ENCODE measurements around the gene MAPK8IP1. TPM values are rescaled to one million over a fixed set of nuclear protein-coding genes. Genes with fewer than 3 reads are reported as not detected.
A peak's percentile ranks its signal among the peaks of the same experiment; 100 is the strongest.

MAPK8IP1 gene
- total RNA-seq, 1 donor, result 8.0 TPM

GRCh38 chr11:45860348-45860747, 25.1 kb upstream of the MAPK8IP1 start:
- H3K4me1 ChIP-seq (ENCODE audit: insufficient read depth, low read length), result peaks cover 40% of the 10 kb centered on the region
- peaks cover 47% of the 10 kb centered on the region for H3K36me3 ChIP-seq (ENCODE audit: insufficient read depth, low read length)
- no peak overlapping the region for H2AFZ ChIP-seq (ENCODE audit: low read length)
- no peak for DNase-seq (ENCODE audit: insufficient read length, low spot score, missing footprints)
- peak overlapping the region; percentile 89 for H3K27ac ChIP-seq (ENCODE audit: low read depth, low read length)
- H4K20me1 ChIP-seq (ENCODE audit: insufficient read depth, low read length), result no peaks in the 10 kb centered on the region
- peak overlapping the region; percentile 57 for H3K4me2 ChIP-seq (ENCODE audit: insufficient read depth, low read length)
- TF ChIP-seq, protein P1, sequence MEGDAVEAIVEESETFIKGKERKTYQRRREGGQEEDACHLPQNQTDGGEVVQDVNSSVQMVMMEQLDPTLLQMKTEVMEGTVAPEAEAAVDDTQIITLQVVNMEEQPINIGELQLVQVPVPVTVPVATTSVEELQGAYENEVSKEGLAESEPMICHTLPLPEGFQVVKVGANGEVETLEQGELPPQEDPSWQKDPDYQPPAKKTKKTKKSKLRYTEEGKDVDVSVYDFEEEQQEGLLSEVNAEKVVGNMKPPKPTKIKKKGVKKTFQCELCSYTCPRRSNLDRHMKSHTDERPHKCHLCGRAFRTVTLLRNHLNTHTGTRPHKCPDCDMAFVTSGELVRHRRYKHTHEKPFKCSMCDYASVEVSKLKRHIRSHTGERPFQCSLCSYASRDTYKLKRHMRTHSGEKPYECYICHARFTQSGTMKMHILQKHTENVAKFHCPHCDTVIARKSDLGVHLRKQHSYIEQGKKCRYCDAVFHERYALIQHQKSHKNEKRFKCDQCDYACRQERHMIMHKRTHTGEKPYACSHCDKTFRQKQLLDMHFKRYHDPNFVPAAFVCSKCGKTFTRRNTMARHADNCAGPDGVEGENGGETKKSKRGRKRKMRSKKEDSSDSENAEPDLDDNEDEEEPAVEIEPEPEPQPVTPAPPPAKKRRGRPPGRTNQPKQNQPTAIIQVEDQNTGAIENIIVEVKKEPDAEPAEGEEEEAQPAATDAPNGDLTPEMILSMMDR (IDR thresholded peaks at IDR 0.05; ENCODE audit: extremely low read depth, low read depth, low read length), result no peak
- no peaks in the 10 kb centered on the region for H3K27me3 ChIP-seq (ENCODE audit: insufficient read depth, low read length)
- no peaks in the 10 kb centered on the region for H3K9me3 ChIP-seq (ENCODE audit: low read depth, low read length)
- peaks cover 6% of the 10 kb centered on the region for H3K79me2 ChIP-seq (ENCODE audit: insufficient read depth, low read length)
- no peak overlapping the region for H3K4me3 ChIP-seq (ENCODE audit: insufficient read depth, low read length)

DNA sequence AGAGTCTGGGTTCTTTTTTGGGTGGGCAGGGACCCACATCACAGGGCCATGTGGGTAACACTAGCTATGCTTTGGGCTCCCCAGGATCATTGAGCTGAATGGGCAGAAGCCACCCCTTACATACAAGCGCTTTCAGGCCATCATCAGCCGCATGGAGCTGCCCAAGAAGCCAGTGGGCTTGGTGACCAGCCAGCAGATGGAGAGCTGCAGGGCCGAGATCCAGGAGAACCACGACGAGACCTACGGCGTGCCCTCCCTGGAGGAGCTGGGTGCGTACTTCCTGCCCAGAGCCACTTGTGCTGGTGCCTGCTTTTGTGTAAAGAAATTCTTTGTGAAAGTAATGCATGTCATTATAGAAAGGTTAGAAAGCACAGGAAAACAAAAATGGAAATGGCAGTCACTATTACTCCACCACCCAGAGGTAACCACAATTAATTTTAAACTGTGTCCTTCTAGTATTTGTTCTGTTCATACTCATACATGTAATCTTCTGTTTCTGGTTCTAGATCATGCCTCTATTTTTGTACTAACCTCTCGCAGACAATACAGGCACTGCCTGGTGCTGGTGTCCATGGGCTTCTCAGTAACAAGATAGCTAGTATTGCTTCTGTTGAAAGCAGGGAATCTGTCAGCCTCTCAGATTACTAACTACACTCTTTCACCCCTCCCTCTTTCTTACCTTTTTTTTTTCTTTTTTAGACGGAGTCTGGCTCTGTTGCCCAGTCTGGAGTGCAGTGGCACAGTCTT, 24.5 kb upstream of the MAPK8IP1 start:
- H3K27ac ChIP-seq (ENCODE audit: low read depth, low read length), result peak overlapping the region; percentile 89
- no peaks in the 10 kb centered on the region for H3K27me3 ChIP-seq (ENCODE audit: insufficient read depth, low read length)
- no peak overlapping the region for H2AFZ ChIP-seq (ENCODE audit: low read length)
- peaks cover 52% of the 10 kb centered on the region for H3K36me3 ChIP-seq (ENCODE audit: insufficient read depth, low read length)
- H4K20me1 ChIP-seq (ENCODE audit: insufficient read depth, low read length), result no peaks in the 10 kb centered on the region
- peaks cover 40% of the 10 kb centered on the region for H3K4me1 ChIP-seq (ENCODE audit: insufficient read depth, low read length)
- TF ChIP-seq, protein P1 (IDR thresholded peaks at IDR 0.05; ENCODE audit: extremely low read depth, low read depth, low read length), result no peak
- no peak overlapping the region for H3K4me3 ChIP-seq (ENCODE audit: insufficient read depth, low read length)
- H3K4me2 ChIP-seq (ENCODE audit: insufficient read depth, low read length), result no peak overlapping the region
- no peaks in the 10 kb centered on the region for H3K79me2 ChIP-seq (ENCODE audit: insufficient read depth, low read length)
- H3K9me3 ChIP-seq (ENCODE audit: low read depth, low read length), result no peaks in the 10 kb centered on the region
- no peak for DNase-seq (ENCODE audit: insufficient read length, low spot score, missing footprints)

- Histone ChIP-seq H3K79me2 (ENCODE audit: insufficient read depth, low read length) (no peaks in the 10 kb centered on the region), H2AFZ (ENCODE audit: low read length) (no peak overlapping the region), H4K20me1 (ENCODE audit: insufficient read depth, low read length) (no peaks in the 10 kb centered on the region), H3K36me3 (ENCODE audit: insufficient read depth, low read length) (peaks cover 71% of the 10 kb centered on the region), H3K27me3 (ENCODE audit: insufficient read depth, low read length) (no peaks in the 10 kb centered on the region), H3K27ac (ENCODE audit: low read depth, low read length) (no peak overlapping the region), H3K4me1 (ENCODE audit: insufficient read depth, low read length) (peaks cover 15% of the 10 kb centered on the region), H3K4me3 (ENCODE audit: insufficient read depth, low read length) (no peak overlapping the region), H3K4me2 (ENCODE audit: insufficient read depth, low read length) (no peak overlapping the region), H3K9me3 (ENCODE audit: low read depth, low read length) (no peaks in the 10 kb centered on the region)
- TF ChIP-seq, protein P1 (IDR thresholded peaks at IDR 0.05; ENCODE audit: extremely low read depth, low read depth, low read length), result no peak
- no peak for DNase-seq (ENCODE audit: insufficient read length, low spot score, missing footprints)
These were observed 21.4 kb upstream of the MAPK8IP1 start for GRCh38 chr11:45864041-45864440.

DNA sequence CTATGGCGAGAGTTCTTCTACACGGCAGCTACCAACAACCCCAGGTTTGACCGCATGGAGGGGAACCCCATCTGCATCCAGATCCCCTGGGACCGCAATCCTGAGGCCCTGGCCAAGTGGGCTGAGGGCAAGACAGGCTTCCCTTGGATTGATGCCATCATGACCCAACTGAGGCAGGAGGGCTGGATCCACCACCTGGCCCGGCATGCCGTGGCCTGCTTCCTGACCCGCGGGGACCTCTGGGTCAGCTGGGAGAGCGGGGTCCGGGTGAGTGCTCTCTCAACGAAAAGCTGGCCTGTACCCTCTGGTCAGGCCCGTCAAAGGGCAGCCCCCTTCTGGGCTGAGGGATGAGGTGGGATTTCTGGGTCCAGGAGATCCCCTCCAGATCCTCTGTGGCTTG, 15.9 kb upstream of the MAPK8IP1 start:
- peaks cover 14% of the 10 kb centered on the region for H3K4me1 ChIP-seq (ENCODE audit: insufficient read depth, low read length)
- no peak overlapping the region for H3K4me2 ChIP-seq (ENCODE audit: insufficient read depth, low read length)
- H2AFZ ChIP-seq (ENCODE audit: low read length), result no peak overlapping the region
- H4K20me1 ChIP-seq (ENCODE audit: insufficient read depth, low read length), result peaks cover 7% of the 10 kb centered on the region
- no peaks in the 10 kb centered on the region for H3K27me3 ChIP-seq (ENCODE audit: insufficient read depth, low read length)
- H3K36me3 ChIP-seq (ENCODE audit: insufficient read depth, low read length), result peaks cover 71% of the 10 kb centered on the region
- no peaks in the 10 kb centered on the region for H3K9me3 ChIP-seq (ENCODE audit: low read depth, low read length)
- H3K79me2 ChIP-seq (ENCODE audit: insufficient read depth, low read length), result no peaks in the 10 kb centered on the region
- H3K27ac ChIP-seq (ENCODE audit: low read depth, low read length), result no peak overlapping the region
- DNase-seq (ENCODE audit: insufficient read length, low spot score, missing footprints), result no peak
- H3K4me3 ChIP-seq (ENCODE audit: insufficient read depth, low read length), result no peak overlapping the region
- TF ChIP-seq, protein P1 (IDR thresholded peaks at IDR 0.05; ENCODE audit: extremely low read depth, low read depth, low read length), result no peak
